Measurements from ENCODE around the gene MKX.
A peak's percentile ranks its signal among the peaks of the same experiment; 100 is the strongest.

The MKX gene

GRCh38 chr10:27742195-27743011, 3.2 kb downstream of the MKX start:
- DNase-seq: peak in 34 of 56 donors; percentile 9 to 76 (median 39)

DNA sequence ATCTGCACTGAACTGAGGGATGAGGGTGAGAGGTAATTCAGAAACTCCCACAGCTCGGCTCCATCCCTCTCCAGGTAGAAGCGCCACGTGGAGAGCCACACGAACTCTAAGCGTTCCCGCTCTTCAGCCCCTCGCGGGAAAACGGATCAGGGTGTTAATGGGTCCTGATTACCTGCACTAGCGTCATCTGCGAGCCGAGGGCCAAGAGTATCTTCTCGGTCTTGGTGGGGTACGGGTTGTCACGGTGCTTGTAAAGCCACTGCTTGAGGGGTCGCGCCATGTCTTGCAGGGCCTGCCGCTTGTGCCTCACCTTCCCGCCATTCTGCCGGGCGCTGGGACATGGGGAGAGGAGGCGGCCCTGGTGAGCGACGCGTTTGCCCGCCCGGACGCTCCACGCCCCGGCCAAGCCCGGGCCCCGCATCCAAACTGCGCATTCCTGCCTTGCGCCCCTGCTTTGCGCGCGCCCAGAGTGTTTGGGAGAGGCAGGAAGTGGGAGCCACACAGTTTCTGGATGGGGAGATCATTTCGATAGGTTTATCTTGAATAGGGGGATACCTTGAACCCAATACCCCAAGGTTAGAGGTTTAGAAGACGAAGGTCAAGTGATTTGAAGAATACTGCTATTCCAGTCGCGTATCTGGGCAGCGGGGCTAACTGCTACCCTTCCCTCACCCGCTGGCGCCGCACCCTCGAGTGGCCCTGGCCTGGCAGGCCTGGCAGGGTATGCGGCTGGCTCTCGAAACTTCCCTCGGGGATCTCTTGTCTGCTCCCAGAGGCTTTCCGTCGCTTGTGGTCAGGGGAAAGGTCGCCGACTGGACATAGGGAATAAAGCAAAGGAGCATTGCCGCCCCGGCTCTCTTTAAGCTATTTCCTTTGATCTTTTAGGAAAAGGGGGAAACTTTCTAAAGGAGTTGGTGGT, 4.2 kb downstream of the MKX start:
- DNase-seq: no peak

DNA sequence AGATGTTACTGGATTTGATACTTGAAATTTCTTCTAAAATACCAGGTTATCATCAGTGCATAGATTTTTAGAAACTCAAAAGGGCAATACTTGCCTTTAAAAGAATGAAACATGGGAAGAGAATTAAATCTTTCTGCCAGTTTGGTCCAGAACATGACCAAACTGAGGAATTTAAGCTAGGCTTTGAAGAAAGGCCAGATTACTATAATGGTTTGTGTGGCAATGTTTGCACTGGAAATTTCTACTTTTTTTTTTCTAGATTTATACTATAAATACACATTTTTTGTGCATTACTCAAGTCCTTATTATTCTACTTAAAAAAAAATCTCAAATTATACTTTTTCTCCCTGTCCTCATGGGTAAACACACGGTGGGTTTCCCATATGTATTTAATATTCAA, 9.2 kb downstream of the MKX start:
- no peak for DNase-seq

DNA sequence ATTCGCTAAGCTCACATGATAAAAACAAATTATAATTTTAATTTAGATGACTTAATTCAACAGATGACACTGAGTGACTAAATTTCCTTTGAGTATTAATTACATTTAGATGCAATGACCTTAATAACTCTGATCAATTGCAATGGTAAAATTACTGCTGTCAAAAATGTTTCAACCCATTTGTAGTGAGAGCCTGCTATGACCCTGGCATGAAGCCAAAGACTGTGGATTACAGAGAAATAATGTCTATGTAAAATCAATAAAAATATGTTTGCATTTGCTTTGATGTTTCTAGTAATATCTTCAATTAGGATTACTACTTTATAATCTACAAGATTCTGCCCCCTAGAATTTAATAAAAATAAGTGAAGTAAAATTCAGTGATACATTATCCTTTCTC, 15.6 kb downstream of the MKX start:
- no peak for DNase-seq

- no peak for DNase-seq
These were observed 17.3 kb downstream of the MKX start for GRCh38 chr10:27728338-27728737.

DNA sequence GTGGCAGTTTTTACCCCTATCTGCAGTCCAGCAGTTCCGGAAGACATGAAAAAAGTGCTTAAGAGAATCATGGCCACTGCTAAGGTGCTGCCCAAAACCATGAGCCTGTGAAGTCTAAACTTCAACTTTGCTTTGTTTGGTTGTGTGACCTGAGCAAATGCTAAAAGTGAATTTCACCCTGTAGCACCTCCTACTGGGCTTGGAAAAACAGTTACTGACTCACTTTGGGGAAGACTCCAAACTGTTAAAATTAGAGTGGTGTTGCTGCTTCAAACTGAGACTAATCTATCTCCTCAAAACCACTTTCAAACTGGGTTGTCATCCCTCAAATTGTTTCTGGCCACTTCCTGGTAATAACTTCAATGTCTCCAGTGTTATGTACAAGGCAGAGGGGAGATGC, 21.3 kb downstream of the MKX start:
- DNase-seq: no peak

DNA sequence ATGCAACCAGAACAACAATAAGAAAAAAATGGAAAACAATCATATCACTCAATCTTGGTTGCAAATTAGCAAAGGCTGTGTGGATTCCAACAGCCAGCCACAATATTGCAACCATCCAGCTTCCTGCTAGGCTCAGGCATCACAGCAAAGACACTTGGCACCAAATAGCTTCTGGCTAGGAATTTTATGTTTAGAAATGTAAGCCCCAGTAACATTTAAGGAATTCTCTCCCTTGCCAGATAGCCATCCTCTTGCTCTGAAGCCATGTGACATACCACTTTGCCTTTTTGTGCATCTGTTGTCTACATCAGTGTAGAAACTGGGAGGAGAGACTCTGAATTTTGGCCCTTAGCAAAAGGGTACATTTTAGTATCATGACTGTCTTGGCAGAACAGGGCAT, 22.2 kb downstream of the MKX start:
- no peak for DNase-seq

DNA sequence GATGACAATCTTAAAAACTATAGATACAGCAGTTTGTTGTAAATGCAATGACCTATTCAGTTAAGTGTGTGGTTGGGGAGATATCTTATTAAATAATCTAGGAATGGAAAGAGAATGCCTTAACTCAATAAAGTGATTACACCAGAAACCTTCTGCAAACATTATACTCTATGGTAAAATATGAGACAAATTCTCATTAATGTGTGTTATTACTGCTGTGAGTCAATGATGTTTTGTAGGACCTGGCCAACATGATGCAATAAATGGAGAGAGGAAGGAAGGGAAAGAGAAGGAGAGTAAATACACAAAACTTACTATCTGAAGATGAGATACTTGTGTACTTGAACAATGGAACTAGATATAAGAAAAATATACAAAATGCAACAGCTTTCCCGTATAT, 25.1 kb downstream of the MKX start:
- no peak for DNase-seq

DNA sequence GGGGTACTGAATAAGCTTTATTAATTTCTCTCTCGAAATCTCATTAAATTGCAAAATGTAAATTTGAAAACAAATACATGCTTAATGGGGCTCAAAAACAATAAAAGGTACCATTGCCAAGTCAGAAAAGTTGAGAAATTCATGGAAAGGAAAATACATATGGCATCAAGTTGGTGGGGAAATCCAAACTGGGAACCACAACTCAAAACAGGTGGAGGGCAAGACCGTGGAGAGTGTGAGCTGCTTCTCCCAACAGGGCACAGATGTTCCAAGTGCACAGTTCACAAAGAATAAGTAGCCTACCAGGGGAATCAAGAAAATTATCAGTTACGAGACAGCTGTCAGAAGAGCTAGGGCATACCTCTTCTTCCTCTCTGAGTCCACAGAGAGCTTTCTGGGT, 26.6 kb downstream of the MKX start:
- no peak for DNase-seq

DNA sequence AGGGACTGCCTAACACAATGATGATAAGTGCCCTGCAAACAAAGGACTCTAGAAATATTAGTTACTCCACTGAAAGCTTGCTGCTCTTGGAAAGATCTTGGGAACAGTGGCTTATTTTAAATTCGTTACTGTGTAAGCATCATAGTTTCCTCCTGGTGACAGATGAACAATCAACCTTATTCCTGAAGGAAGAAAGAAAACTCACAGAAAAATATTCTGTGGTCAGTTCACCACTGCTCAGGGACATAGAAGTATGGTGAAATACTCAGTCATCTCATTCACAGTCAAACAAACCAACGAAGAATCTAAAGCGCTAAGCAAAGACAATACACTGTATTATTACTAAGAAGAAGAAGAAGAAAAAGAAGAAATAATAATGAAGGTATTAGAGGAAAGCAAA, 27.8 kb downstream of the MKX start:
- DNase-seq: no peak

DNA sequence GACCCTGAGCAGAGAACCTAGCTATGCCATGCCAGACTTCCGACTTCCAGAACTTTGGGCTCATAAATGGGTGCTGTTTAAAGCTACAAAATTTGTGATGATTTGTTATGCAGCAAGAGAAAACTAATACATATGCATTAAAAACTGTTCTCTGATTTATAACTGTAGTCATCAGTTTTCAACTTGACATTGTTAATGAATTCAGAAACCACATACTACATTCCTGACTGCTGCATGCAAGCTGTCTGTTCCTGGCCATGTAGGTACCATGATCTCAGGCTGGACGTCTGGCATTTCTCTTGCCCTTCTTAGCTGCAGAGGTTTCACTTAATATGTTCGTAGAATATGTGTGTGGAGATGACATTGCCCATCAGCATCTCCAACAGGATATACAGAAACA, 28.4 kb downstream of the MKX start:
- no peak for DNase-seq

DNA sequence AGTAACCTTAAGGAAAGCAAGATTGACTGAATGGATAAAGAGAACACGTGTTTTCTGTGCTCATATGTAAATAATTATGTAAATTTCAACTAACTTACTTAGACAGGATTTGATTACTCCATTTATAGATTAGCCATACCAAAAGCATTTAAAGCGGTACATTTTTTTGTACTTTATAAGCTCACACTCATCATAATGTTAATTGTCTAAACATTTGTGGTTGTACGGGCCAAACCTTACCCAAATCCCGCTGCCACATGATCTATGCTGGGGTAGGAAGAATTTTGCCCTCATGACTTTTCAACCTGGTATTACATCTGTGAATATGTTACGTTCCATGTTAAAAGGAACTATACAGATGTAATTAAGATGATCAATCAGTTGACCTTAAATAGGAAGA, 29.1 kb downstream of the MKX start:
- no peak for DNase-seq

DNA sequence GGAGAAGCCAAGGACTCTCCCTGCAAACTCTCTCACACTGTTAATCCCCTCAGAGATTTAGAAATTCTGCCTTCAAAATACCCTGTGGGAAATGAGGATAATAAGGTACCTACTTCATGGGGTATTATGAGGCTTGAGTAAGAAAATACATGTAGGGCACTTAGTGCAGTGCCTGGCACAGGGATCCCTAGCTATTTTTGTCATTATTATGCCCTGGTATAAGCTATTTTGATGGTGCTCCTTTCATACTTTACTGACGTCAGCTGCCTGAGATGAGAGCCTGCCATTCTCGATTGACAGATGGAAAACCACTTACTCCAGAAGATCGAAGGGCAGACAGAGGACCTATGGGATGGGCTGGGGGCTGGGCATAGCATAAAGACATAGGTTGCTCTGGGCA, 30.1 kb downstream of the MKX start:
- no peak for DNase-seq

- no peak for DNase-seq
These were observed 31.3 kb downstream of the MKX start for GRCh38 chr10:27714349-27714748.

DNA sequence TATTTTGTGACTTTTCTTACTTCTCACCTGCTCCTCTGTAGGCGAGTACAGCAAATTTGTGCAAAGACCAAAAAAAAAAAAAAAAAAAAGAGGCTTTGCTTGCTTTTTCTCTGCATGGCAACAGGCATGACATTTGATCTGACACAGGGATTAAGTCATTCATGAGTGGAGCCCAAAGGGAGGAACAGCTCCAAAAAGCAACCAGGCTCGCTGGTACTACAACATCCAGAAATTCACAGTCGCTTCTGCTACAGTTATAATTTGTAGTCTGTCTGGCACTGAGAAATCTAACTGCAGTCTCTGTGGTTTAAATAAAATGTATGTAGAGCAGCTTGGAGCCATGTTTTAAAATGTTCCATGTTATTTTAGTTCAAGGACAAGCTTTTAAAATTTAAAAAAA, 31.7 kb downstream of the MKX start:
- no peak for DNase-seq

- DNase-seq: no peak
These were observed 35.6 kb downstream of the MKX start for GRCh38 chr10:27710014-27710413.

DNA sequence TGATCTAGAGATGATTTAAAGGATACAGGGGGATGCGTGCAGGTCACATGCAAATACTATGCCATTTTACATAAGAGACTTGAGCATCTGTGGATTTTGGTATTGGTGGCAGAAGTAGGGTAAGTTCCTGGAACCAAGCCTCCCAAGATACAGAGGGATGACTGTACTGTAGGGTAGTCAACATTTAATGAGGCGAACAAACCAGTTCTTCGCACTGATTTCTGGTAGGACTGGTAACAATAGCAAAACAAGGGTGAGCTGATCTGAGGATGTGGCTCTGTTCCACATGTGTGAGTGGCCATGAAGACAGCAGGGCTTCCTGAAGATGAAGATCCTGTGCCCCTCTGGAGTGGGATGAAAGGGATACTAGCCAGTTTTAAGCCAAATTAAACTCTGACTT, 36.3 kb downstream of the MKX start:
- DNase-seq: no peak

GRCh38 chr10:27701938-27702537, 43.6 kb downstream of the MKX start:
- DNase-seq: no peak

DNA sequence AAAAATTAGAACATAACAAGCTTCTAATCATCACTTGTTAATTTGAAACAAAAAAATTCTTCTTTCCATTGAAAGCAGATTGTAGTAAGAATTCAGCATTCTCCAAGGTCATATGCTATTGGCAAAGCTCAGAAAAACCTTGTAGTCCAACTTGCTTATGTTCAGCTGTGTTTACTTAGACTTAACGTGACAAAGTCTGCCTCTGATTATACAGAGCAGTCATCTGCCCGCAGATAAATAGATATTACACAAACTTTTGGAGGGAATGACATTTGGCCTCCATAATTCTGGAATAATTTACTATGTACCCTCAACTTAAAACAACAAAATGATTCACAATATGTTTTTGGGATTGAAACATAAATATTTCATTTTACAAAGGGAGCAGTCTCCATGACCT, 45.8 kb downstream of the MKX start:
- DNase-seq: no peak

DNA sequence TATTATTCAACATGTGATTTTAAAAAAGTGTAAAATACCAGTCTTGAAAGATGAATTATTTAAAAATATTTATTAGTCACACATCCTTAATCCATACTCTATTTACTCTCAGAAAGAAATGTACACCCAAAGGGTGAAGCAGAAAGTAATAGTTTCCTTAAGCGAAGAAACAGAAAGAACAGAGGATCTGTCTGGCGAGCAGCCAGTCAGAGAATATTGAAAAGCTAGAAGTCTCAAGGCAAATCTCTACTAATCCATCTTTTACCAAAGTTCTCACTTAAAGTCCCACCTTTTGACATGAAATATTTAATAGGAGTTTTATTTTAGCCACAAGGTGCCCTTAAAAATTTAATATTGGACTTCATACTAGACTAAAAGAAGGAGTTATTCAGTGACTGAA, 46.7 kb downstream of the MKX start:
- DNase-seq: no peak

DNA sequence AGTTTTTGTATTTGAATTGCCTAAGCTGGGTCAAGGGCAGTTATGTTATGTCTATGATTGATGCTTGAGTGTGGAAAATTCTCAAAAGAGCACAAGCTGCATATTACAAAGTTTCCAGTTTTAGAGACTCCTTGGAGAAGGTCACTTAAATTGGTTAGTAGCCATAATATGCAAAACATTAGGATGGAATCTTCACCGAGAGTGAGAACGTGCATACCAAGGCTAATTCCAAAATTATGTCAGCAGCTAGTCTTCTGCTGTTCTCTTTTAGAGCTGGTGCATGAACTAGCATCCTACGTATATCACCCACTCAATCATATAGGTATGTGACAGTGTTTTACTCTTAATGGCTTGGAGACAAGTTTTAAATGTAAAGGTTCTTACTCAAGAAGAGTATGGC, 49.2 kb downstream of the MKX start:
- no peak for DNase-seq

DNA sequence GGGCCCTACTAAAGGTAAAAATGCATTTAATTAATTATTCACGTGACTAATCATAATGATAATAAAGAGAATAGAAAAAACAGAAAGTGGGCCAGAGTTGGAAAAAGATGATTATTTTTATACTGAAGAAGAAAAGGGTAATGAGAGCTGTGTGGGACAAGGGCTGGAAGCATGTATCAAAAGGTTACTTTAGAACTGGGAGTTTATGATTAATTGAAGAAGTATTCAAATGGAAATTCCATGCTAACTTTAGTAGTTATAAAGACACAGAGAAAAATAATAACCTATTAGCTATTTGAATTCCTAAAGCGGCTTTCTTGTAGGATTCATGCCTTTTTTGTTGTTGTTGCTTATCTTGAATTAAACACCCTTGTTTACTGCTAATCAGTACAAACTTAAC, 49.9 kb downstream of the MKX start:
- no peak for DNase-seq
